Fibroblast of lung (primary cell): Measurements from ENCODE around the gene AKIP1. TPM values are rescaled to one million over a fixed set of nuclear protein-coding genes. Genes with fewer than 3 reads are reported as not detected.
A peak's percentile ranks its signal among the peaks of the same experiment; 100 is the strongest.

ENCODE experiments used
- DNase-seq, 2 donors: peaks; one replicate each; pipeline versions ENCODE4 v3.0.0 to v3.0.0-alpha.2; 2010; ENCODE audit warnings: low read depth in 2 of 2
- H2AFZ ChIP-seq: 2 replicates; pipeline ENCODE4 v1.5.1; 2012; ENCODE audit warnings: low read length, control low read depth, inconsistent platforms
- H3K27ac ChIP-seq: 2 replicates; pipeline ENCODE4 v1.5.1; 2011; ENCODE audit warnings: low read length, control low read depth; ENCODE audit not compliant: insufficient read depth
- H3K27me3 ChIP-seq: 2 replicates; pipeline ENCODE4 v1.5.1; 2011; ENCODE audit warnings: mild to moderate bottlenecking, low read length; ENCODE audit not compliant: control insufficient read depth, insufficient read depth
- H3K36me3 ChIP-seq: 2 replicates; pipeline ENCODE4 v1.5.1; 2011; ENCODE audit warnings: low read length; ENCODE audit not compliant: control insufficient read depth, insufficient read depth
- H3K4me1 ChIP-seq: 2 replicates; pipeline ENCODE4 v1.5.1; 2011; ENCODE audit warnings: low read length; ENCODE audit not compliant: control insufficient read depth, insufficient read depth; ENCODE audit errors: extremely low read depth
- H3K4me2 ChIP-seq: 2 replicates; pipeline ENCODE4 v1.5.1; 2011; ENCODE audit warnings: low read length, control low read depth; ENCODE audit not compliant: insufficient read depth; ENCODE audit errors: extremely low read depth
- H3K4me3 ChIP-seq, 4 experiments: fragments of 200-600 bp in 1 of 4; sonication (generic) in 1 of 4; replicated peaks in 1 of 4; 2 replicates each; pipeline ENCODE4 v1.5.1; 2011 to 2016; ENCODE audit warnings: low read length in 4 of 4, low read depth in 3 of 4, mild to moderate bottlenecking in 3 of 4, control low read depth in 2 of 4, inconsistent platforms in 1 of 4, mixed read lengths in 1 of 4; ENCODE audit not compliant: insufficient read depth in 1 of 4; ENCODE audit errors: control extremely low read depth in 1 of 4
- H3K79me2 ChIP-seq: 2 replicates; pipeline ENCODE4 v1.5.1; 2012; ENCODE audit warnings: mild to moderate bottlenecking, low read length, inconsistent platforms; ENCODE audit not compliant: control insufficient read depth, insufficient read depth
- H3K9ac ChIP-seq: 2 replicates; pipeline ENCODE4 v1.5.1; 2011; ENCODE audit warnings: mild to moderate bottlenecking, low read length, control low read depth; ENCODE audit not compliant: insufficient read depth
- H3K9me3 ChIP-seq: 2 replicates; pipeline ENCODE4 v1.5.1; 2012; ENCODE audit warnings: low read depth, low read length; ENCODE audit not compliant: control insufficient read depth, insufficient read depth
- H4K20me1 ChIP-seq: 2 replicates; pipeline ENCODE4 v1.5.1; 2011; ENCODE audit warnings: low read length; ENCODE audit not compliant: control insufficient read depth, insufficient read depth; ENCODE audit errors: extremely low read depth
- CTCF ChIP-seq, 2 donors: IDR thresholded peaks in 1 of 2; conservative IDR thresholded peaks in 1 of 2; 1 replicate in 1 of 2; 2 replicates in 1 of 2; pipeline ENCODE4 v1.5.1; 2011 to 2012; ENCODE audit warnings: low read length in 2 of 2, control low read depth in 1 of 2, inconsistent platforms in 1 of 2, low read depth in 1 of 2, mild to moderate bottlenecking in 1 of 2
- EZH2 ChIP-seq: IDR thresholded peaks from 2 replicates; pipeline ENCODE4 v1.5.1; 2012; ENCODE audit warnings: low read length, control low read depth, mild to moderate bottlenecking; ENCODE audit errors: missing control alignments
- polyA plus RNA-seq, 2 donors: library from polyadenylated mRNA; depleted of rRNA in 1 of 2; stranded (reverse) in 1 of 2; unstranded in 1 of 2; fragments of >200 nt; gene quantifications; 2 replicates each; pipeline ENCODE4 v1.2.1, GENCODE V29; 2011 to 2012; ENCODE audit warnings: missing spikeins in 1 of 2
- total RNA-seq: library from RNA; depleted of rRNA; stranded (reverse); fragments of >200 nt; gene quantifications from 2 replicates; pipeline ENCODE4 v1.2.1, GENCODE V29; 2014

Gene AKIP1
- total and polyA plus RNA-seq, 2 donors (not counting 1 experiment from before 2014, with no cell fraction given), result 50.8 to 63.7 TPM

GRCh38 chr11:8928205-8928604, 17.2 kb downstream of the AKIP1 start:
- DNase-seq, result no peak
- H3K4me3 ChIP-seq, result no peak overlapping the region
- H3K36me3 ChIP-seq, result peaks cover 3% of the 10 kb centered on the region
- TF ChIP-seq EZH2 (no peak), CTCF (conservative IDR thresholded peaks at IDR 0.05 in 1 of 2, IDR thresholded peaks at IDR 0.05 in 1 of 2; ENCODE audit: low read depth in 1 of 2, low read length in 2 of 2) (no peak)
- no peaks in the 10 kb centered on the region for H3K27me3 ChIP-seq
- no peaks in the 10 kb centered on the region for H3K79me2 ChIP-seq
- H2AFZ ChIP-seq, result no peak overlapping the region
- H3K4me1 ChIP-seq, result no peaks in the 10 kb centered on the region
- no peak overlapping the region for H3K4me2 ChIP-seq
- H3K27ac ChIP-seq, result no peak overlapping the region
- no peaks in the 10 kb centered on the region for H4K20me1 ChIP-seq
- no peak overlapping the region for H3K9ac ChIP-seq
- H3K9me3 ChIP-seq, result no peaks in the 10 kb centered on the region

GRCh38 chr11:8928981-8929615, 18.1 kb downstream of the AKIP1 start:
- no peak overlapping the region for H3K4me2 ChIP-seq
- TF ChIP-seq CTCF (conservative IDR thresholded peaks at IDR 0.05 in 1 of 2, IDR thresholded peaks at IDR 0.05 in 1 of 2; ENCODE audit: low read depth in 1 of 2, low read length in 2 of 2) (no peak), EZH2 (no peak)
- H2AFZ ChIP-seq, result no peak overlapping the region
- no peaks in the 10 kb centered on the region for H3K4me1 ChIP-seq
- peaks cover 3% of the 10 kb centered on the region for H3K36me3 ChIP-seq
- H3K9me3 ChIP-seq, result no peaks in the 10 kb centered on the region
- H4K20me1 ChIP-seq, result no peaks in the 10 kb centered on the region
- H3K27ac ChIP-seq, result no peak overlapping the region
- H3K27me3 ChIP-seq, result no peaks in the 10 kb centered on the region
- H3K9ac ChIP-seq, result no peak overlapping the region
- no peak overlapping the region for H3K4me3 ChIP-seq
- DNase-seq, result peak in 1 of 2 donors; percentile 45
- H3K79me2 ChIP-seq, result no peaks in the 10 kb centered on the region

DNA sequence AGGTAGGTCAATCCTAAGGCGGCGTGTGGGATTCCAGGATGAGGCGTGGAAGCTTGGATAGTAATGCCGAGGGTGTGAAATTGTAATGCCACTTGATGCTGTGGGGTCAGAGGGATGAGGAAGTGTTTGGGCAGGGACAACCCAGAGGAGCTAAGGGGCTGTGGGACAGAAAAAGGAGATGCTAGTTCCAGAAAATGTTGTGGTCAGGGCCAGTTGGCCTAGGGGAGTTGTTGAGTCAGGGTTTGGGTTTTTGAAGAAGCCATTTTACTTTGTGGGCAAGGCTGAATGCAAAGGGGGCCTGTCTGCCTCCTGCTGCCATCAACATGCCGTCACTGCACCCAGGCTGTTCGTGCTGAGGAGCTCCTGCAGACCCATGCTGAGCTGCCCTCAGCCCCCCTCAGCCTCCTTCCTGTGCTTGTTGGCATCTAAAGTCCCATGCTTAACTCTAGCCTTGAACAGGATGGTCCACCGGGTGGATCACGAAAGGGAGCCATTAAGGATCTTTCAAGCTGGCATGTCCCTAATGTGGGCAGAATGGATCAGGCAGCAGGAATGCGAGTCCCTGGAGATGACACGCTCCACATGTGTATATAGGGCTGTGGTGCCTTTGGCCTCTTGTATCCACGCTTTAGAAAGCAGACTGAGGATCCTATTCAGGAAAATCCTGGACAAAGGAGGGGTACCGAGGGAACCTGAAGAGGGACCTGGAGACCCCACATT, 19.6 kb downstream of the AKIP1 start:
- H3K27ac ChIP-seq, result no peak overlapping the region
- H3K9ac ChIP-seq, result no peak overlapping the region
- H3K4me1 ChIP-seq, result peaks cover 7% of the 10 kb centered on the region
- H3K4me2 ChIP-seq, result no peak overlapping the region
- no peak for DNase-seq
- no peaks in the 10 kb centered on the region for H3K36me3 ChIP-seq
- no peaks in the 10 kb centered on the region for H3K79me2 ChIP-seq
- no peaks in the 10 kb centered on the region for H3K9me3 ChIP-seq
- TF ChIP-seq CTCF (conservative IDR thresholded peaks at IDR 0.05 in 1 of 2, IDR thresholded peaks at IDR 0.05 in 1 of 2; ENCODE audit: low read depth in 1 of 2, low read length in 2 of 2) (no peak), EZH2 (no peak)
- no peak overlapping the region for H2AFZ ChIP-seq
- H3K27me3 ChIP-seq, result no peaks in the 10 kb centered on the region
- H4K20me1 ChIP-seq, result no peaks in the 10 kb centered on the region
- no peak overlapping the region for H3K4me3 ChIP-seq
